Sigmoid colon (tissue), 4 donors: ENCODE measurements around the gene RHCG.

Source experiments
- CTCF ChIP-seq, 4 experiments: fragments of 450-650 bp in 3 of 4; fragments of 200-600 bp in 1 of 4; IDR thresholded peaks; one replicate each; pipeline ENCODE4 v1.5.1; 2016 to 2019; ENCODE audit warnings: antibody characterized with exemption in 4 of 4, mild to moderate bottlenecking in 3 of 4, moderate library complexity in 2 of 4
- EP300 ChIP-seq, 4 donors: sonication (generic); formaldehyde crosslinking; IDR thresholded peaks; one replicate each; pipeline ENCODE4 v1.6.1; 2017; ENCODE audit warnings: antibody characterized with exemption in 4 of 4
- POLR2A ChIP-seq, 2 donors: fragments of 450-650 bp; IDR thresholded peaks; one replicate each; pipeline ENCODE4 v1.6.1; 2016; ENCODE audit warnings: antibody characterized with exemption in 2 of 2, mild to moderate bottlenecking in 2 of 2, moderate library complexity in 2 of 2
- POLR2AphosphoS5 ChIP-seq, 4 donors: sonication (generic); formaldehyde crosslinking; IDR thresholded peaks; one replicate each; pipeline ENCODE4 v1.6.1; 2017; ENCODE audit warnings: antibody characterized with exemption in 4 of 4

- no peak for TF ChIP-seq CTCF (IDR thresholded peaks at IDR 0.05)
- TF ChIP-seq POLR2A (IDR thresholded peaks at IDR 0.05): no peak
- no peak for TF ChIP-seq POLR2AphosphoS5 (IDR thresholded peaks at IDR 0.05)
- no peak for TF ChIP-seq EP300 (IDR thresholded peaks at IDR 0.05)
These were observed 4.2 kb downstream of the RHCG start for GRCh38 chr15:89492111-89492641.
